ENCODE data around the gene ERAP2.
"Not testable (repeated sequence)": the region's sequence is repeated elsewhere in the genome, so short reads cannot be mapped to it uniquely, and the experiment has no call there.

ERAP2 gene

GRCh38 chr5:96928931-96929708 is 52.8 kb downstream of the ERAP2 start:
- no peak overlapping the region for H3K27ac ChIP-seq
- no peak for TF ChIP-seq CTCF (conservative IDR thresholded peaks at IDR 0.05)

- no peak for TF ChIP-seq CTCF (conservative IDR thresholded peaks at IDR 0.05)
- no peak overlapping the region for H3K27ac ChIP-seq
Measured at GRCh38 chr5:96930058-96930457, 53.8 kb downstream of the ERAP2 start.

GRCh38 chr5:96930589-96930988 is 54.3 kb downstream of the ERAP2 start:
- TF ChIP-seq CTCF (conservative IDR thresholded peaks at IDR 0.05), result no peak
- no peak overlapping the region for H3K27ac ChIP-seq

GRCh38 chr5:96931037-96931436 is 54.7 kb downstream of the ERAP2 start:
- not testable (repeated sequence) for H3K27ac ChIP-seq

GRCh38 chr5:96931605-96932004 is 55.3 kb downstream of the ERAP2 start:
- TF ChIP-seq CTCF (conservative IDR thresholded peaks at IDR 0.05), result no peak
- H3K27ac ChIP-seq, result no peak overlapping the region

- H3K27ac ChIP-seq, result peak overlapping the region; percentile 95; the same call in 1 of the 2 replicates
- no peak for TF ChIP-seq CTCF (conservative IDR thresholded peaks at IDR 0.05)
Measured at GRCh38 chr5:96932026-96932425, 55.7 kb downstream of the ERAP2 start.

GRCh38 chr5:96933764-96934707 is 57.7 kb downstream of the ERAP2 start:
- H3K27ac ChIP-seq, result peak overlapping the region; percentile 95
- no peak for TF ChIP-seq CTCF (conservative IDR thresholded peaks at IDR 0.05)

Data from VCaP (cell line).